Right lobe of liver (tissue), 6 donors: Measurements from ENCODE around the gene LCLAT1. TPM values are rescaled to one million over a fixed set of nuclear protein-coding genes. Genes with fewer than 3 reads are reported as not detected.

Experiments used
- ATAC-seq, 4 donors: fragments of 200-7000 bp; cut with Tn5 transposase; one replicate each; pipeline ENCODE4 v1.9.1; 2020; ENCODE audit warnings: mild to moderate bottlenecking in 4 of 4, moderate library complexity in 4 of 4
- DNase-seq, 3 donors: peaks; one replicate each; pipeline ENCODE4 v3.0.0-alpha.2; 2020
- H3K27ac ChIP-seq, 3 donors: fragments of 200-600 bp; one replicate each; pipeline ENCODE4 v1.8.0; 2022
- H3K27me3 ChIP-seq, 2 donors: fragments of 200-600 bp; one replicate each; pipeline ENCODE4 v1.8.0; 2022
- H3K36me3 ChIP-seq, 4 donors: fragments of 200-600 bp; sonication (generic) in 1 of 4; one replicate each; pipeline versions ENCODE4 v1.5.1 to v1.8.0; 2017 to 2022; ENCODE audit warnings: control low read depth in 1 of 4
- H3K4me1 ChIP-seq, 4 donors: fragments of 200-600 bp; sonication (generic) in 1 of 4; one replicate each; pipeline versions ENCODE4 v1.5.1 to v1.8.0; 2017 to 2022; ENCODE audit warnings: control low read depth in 1 of 4
- H3K4me3 ChIP-seq, 3 donors: fragments of 200-600 bp; one replicate each; pipeline ENCODE4 v1.8.0; 2022
- H3K9me3 ChIP-seq, 4 donors: fragments of 200-600 bp; sonication (generic) in 1 of 4; one replicate each; pipeline versions ENCODE4 v1.5.1 to v1.8.0; 2017 to 2022; ENCODE audit warnings: control low read depth in 1 of 4
- POLR2A ChIP-seq: fragments of 450-650 bp; IDR thresholded peaks from one replicate; pipeline ENCODE4 v1.6.1; 2017; ENCODE audit warnings: antibody characterized with exemption, mild to moderate bottlenecking
- WGBS: methylation state at CpG from one replicate; pipeline ENCODE4 v1.1.6; 2018; ENCODE audit warnings: low coverage, low lambda C conversion rate; ENCODE audit not compliant: insufficient coverage; ENCODE audit errors: missing lambda C conversion rate; 5-methylcytosine and 5-hydroxymethylcytosine counted together
- intact Hi-C, 2 donors: fragments of 100-400 bp; cut with DNase I; formaldehyde crosslinking; loops; one replicate each; pipeline versions ENCODE4 v1.11.2 to v1.14.1; 2022
- total RNA-seq, 6 experiments: library from RNA; depleted of rRNA in 2 of 6; stranded (reverse); fragments of >200 nt in 2 of 6; fragmentation: NEBNext Ultra II Directional in 3 of 6; extraction: Animal tissue kit (Norgen Biotek cat#: 25700) in 3 of 6; gene quantifications; one replicate each; pipeline versions ENCODE4 v1.1.0 to v1.2.4, GENCODE V29; 2016 to 2023
- TF ChIP-seq, protein P1 (sequence below), 4 donors: fragments of 200-600 bp in 3 of 4; fragments of 450-650 bp in 1 of 4; IDR thresholded peaks; one replicate each; pipeline versions ENCODE4 v1.5.1 to v1.8.0; 2016 to 2022; ENCODE audit warnings: antibody characterized with exemption in 4 of 4, mild to moderate bottlenecking in 2 of 4
- donor health status: DM: no; HTN: yes; CAD: no.
- donor health status: DM: no; HTN: no; CAD: no.
- donor health status: DM: no; HTN: no; CAD: no.
- donor health status: DM: no; HTN: yes; CAD: no.
- donor health status: DM: no; HTN: yes; CAD: no.

The LCLAT1 gene
- total RNA-seq, 6 experiments from 2014 or later: 11.1 to 14.0 (median 12.0) TPM

DNA sequence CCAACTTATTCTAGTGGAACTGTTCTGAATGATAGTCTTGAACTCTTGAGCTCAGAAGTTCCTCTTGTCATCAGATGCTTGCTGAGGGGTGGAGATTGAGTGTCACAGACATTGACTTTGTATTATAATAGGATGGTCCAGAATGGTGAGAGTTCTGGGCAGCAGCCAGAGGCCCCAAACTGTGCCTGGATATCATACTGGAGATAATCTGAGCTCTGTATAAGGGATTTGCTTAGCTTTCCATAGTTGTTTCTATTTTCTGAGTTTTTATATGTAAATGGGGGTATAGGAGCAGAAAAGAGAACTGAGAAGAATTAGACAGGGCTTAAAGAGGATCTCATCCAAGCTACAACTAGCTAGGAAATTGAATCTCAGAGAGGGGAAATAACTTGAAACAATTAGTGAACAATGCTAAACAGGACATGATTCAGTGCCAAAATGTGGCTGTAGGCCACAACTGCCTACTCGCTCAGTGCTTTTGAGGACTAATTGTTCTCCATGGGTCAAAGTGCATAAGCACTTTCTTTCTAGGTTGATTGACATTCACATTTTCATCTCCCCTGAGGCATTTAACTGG lies 10.1 kb upstream of the LCLAT1 start:
- no peaks in the 10 kb centered on the region for H3K36me3 ChIP-seq
- DNase-seq: no peak
- ATAC-seq: peak; percentile 14 to 56 (median 50)
- no peak overlapping the region for H3K4me3 ChIP-seq
- no peak overlapping the region for H3K27ac ChIP-seq
- WGBS: 38% methylated on average over 1 of the region's 1 CpG
- TF ChIP-seq, protein P1, sequence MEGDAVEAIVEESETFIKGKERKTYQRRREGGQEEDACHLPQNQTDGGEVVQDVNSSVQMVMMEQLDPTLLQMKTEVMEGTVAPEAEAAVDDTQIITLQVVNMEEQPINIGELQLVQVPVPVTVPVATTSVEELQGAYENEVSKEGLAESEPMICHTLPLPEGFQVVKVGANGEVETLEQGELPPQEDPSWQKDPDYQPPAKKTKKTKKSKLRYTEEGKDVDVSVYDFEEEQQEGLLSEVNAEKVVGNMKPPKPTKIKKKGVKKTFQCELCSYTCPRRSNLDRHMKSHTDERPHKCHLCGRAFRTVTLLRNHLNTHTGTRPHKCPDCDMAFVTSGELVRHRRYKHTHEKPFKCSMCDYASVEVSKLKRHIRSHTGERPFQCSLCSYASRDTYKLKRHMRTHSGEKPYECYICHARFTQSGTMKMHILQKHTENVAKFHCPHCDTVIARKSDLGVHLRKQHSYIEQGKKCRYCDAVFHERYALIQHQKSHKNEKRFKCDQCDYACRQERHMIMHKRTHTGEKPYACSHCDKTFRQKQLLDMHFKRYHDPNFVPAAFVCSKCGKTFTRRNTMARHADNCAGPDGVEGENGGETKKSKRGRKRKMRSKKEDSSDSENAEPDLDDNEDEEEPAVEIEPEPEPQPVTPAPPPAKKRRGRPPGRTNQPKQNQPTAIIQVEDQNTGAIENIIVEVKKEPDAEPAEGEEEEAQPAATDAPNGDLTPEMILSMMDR (IDR thresholded peaks at IDR 0.05): no peak
- no peak for TF ChIP-seq POLR2A
- no peaks in the 10 kb centered on the region for H3K9me3 ChIP-seq
- H3K4me1 ChIP-seq: no peaks in the 10 kb centered on the region
- intact Hi-C loops: no loop called here
- no peaks in the 10 kb centered on the region for H3K27me3 ChIP-seq

DNA sequence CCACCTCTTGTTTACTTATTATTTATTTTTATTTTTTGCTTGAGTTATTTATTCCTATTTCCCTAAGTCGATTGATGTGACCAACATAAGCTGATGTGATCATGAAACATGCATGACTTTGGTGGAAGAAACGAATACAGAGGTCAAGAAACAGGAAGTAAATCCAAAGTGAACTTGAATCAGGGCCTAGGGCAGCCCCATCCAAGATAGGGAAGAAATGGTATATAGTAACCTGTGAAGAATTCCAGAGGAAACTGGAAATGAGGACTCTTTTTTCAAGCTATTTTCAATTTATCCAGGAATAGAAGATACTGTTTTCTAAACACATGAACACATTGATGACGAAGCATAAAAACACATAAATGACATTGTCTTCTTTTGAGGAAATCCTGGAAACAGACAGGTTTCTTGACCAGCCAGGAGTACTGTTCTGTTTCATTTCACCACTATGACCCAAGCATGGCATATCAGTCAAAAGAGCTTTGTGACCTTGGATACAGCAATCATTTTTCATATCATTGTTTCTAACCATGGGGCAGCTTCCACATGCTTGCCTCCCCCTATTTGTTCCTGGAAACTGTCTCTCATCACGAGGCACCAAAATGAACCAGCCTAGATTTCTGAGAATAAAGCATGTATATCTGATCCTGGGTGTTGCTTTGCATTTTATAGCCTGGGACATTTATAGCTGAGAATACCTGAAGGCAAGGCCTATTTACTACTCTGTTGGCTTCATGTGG lies 9.1 kb upstream of the LCLAT1 start:
- H3K27ac ChIP-seq: no peak overlapping the region
- DNase-seq: no peak
- no peaks in the 10 kb centered on the region for H3K9me3 ChIP-seq
- TF ChIP-seq POLR2A: no peak
- TF ChIP-seq, protein P1 (IDR thresholded peaks at IDR 0.05): no peak
- H3K27me3 ChIP-seq: no peaks in the 10 kb centered on the region
- no peak overlapping the region for H3K4me3 ChIP-seq
- WGBS: 74% methylated on average over 4 of the region's 4 CpGs
- intact Hi-C loops: no loop called here
- no peaks in the 10 kb centered on the region for H3K4me1 ChIP-seq
- ATAC-seq: no peak
- H3K36me3 ChIP-seq: no peaks in the 10 kb centered on the region

DNA sequence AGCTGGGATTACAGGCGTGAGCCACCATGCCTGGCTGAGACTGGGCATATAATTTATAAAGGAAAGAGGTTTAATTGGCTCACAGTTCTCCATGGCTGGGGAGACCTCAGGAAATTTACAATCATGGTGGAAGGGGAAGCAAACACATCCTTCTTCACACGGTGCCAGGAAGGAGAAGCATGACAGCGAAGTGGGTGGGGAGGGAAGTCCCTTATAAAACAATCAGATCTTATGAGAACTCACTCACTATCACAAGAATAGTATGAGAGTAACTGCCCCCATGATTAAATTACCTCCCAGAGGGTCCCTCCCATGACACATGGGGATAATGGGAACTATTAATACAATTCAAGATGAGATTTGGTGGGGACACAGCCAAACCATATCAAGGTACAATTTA lies 7.8 kb upstream of the LCLAT1 start:
- DNase-seq (no peak), ATAC-seq (no peak)
- intact Hi-C loops: no loop called here
- TF ChIP-seq, protein P1 (IDR thresholded peaks at IDR 0.05): no peak
- H3K4me3 ChIP-seq: no peak overlapping the region
- H3K9me3 ChIP-seq: no peaks in the 10 kb centered on the region
- H3K4me1 ChIP-seq: no peaks in the 10 kb centered on the region
- 78% methylated on average over 3 of the region's 3 CpGs for WGBS
- no peak overlapping the region for H3K27ac ChIP-seq
- H3K36me3 ChIP-seq: no peaks in the 10 kb centered on the region
- no peaks in the 10 kb centered on the region for H3K27me3 ChIP-seq

DNA sequence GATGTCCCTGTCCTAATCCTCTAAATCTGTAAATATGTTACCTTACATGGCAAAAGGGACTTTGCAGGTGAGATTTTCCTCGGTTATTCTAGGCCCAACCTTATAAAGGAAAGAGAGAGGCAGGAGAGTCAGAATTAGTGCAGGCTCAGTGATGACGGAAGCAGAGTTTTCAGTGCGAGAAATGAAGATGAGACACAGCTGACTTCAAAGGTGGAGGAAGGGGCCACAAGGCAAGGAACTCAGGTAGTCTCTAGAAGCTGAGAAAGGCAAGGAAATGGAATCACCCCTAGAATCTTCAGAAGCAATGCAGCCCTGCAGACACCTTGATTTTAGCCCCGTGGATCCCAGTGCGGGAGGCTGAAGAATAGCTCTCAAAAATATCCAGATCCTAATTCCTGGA lies 7.2 kb upstream of the LCLAT1 start:
- intact Hi-C loops: no loop called here

More for the DNA sequence above, 7.2 kb upstream of the LCLAT1 start:
- H3K36me3 ChIP-seq: no peaks in the 10 kb centered on the region
- no peaks in the 10 kb centered on the region for H3K27me3 ChIP-seq
- H3K4me1 ChIP-seq: no peaks in the 10 kb centered on the region
- 87% methylated on average over 5 of the region's 5 CpGs for WGBS
- H3K9me3 ChIP-seq: no peaks in the 10 kb centered on the region
- H3K4me3 ChIP-seq: no peak overlapping the region
- DNase-seq (no peak), ATAC-seq (no peak)
- no peak overlapping the region for H3K27ac ChIP-seq
- TF ChIP-seq POLR2A: no peak
- TF ChIP-seq, protein P1 (IDR thresholded peaks at IDR 0.05): no peak
